ENCODE results near the gene LSG1. TPM values are rescaled to one million over a fixed set of nuclear protein-coding genes. Genes with fewer than 3 reads are reported as not detected.

The LSG1 gene
- total and polyA plus RNA-seq, 9 of the 15 experiments (the other 6 are each of a cell fraction or from before 2014, with no cell fraction given): 14.9 to 73.7 (median 46.7) TPM

DNA sequence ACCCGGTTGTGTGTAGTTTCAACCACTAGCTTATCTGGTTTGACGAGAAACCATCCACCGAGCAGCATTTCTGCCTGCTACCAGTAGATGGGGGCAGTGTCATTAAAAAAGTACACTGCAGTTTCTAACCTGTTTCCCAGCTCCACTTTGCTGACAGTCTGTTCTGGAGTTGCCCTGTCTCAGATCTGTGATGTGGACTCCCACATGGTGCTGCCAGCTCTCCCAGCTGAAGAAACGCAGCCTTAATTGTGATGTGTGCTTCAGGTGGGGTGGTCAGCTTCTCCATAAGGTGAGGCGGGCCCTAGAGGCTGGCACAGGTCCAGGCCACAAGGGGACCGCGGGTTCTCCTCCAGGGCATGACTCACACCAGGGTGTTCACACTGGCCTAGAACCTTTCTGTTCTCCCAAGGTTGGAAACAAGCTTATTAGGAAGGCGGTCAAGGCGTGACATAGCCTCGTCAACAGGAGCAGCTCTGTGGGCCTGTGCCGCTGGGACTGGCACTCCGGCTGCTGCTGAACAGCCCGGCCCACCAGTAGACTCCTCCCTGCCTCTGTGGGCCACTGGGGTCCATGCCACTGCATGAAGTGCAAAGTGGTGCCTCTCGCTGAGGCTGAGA lies 10.8 kb upstream of the LSG1 start (continued):
- TF ChIP-seq, protein P1, sequence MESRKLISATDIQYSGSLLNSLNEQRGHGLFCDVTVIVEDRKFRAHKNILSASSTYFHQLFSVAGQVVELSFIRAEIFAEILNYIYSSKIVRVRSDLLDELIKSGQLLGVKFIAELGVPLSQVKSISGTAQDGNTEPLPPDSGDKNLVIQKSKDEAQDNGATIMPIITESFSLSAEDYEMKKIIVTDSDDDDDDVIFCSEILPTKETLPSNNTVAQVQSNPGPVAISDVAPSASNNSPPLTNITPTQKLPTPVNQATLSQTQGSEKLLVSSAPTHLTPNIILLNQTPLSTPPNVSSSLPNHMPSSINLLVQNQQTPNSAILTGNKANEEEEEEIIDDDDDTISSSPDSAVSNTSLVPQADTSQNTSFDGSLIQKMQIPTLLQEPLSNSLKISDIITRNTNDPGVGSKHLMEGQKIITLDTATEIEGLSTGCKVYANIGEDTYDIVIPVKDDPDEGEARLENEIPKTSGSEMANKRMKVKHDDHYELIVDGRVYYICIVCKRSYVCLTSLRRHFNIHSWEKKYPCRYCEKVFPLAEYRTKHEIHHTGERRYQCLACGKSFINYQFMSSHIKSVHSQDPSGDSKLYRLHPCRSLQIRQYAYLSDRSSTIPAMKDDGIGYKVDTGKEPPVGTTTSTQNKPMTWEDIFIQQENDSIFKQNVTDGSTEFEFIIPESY (CRISPR knock-in tag; IDR thresholded peaks at IDR 0.05): peak; percentile 79
- peak; percentile 94 to 96 for TF ChIP-seq RAD21 (CRISPR knock-in tag; conservative IDR thresholded peaks at IDR 0.05 in 1 of 2, IDR thresholded peaks at IDR 0.05 in 1 of 2)
- TF ChIP-seq, protein P2, sequence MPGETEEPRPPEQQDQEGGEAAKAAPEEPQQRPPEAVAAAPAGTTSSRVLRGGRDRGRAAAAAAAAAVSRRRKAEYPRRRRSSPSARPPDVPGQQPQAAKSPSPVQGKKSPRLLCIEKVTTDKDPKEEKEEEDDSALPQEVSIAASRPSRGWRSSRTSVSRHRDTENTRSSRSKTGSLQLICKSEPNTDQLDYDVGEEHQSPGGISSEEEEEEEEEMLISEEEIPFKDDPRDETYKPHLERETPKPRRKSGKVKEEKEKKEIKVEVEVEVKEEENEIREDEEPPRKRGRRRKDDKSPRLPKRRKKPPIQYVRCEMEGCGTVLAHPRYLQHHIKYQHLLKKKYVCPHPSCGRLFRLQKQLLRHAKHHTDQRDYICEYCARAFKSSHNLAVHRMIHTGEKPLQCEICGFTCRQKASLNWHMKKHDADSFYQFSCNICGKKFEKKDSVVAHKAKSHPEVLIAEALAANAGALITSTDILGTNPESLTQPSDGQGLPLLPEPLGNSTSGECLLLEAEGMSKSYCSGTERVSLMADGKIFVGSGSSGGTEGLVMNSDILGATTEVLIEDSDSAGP (CRISPR knock-in tag; IDR thresholded peaks at IDR 0.05): 0 out of 2 replicates have a peak, but pooled peaks have one; percentile 59
- TF ChIP-seq, protein P3, sequence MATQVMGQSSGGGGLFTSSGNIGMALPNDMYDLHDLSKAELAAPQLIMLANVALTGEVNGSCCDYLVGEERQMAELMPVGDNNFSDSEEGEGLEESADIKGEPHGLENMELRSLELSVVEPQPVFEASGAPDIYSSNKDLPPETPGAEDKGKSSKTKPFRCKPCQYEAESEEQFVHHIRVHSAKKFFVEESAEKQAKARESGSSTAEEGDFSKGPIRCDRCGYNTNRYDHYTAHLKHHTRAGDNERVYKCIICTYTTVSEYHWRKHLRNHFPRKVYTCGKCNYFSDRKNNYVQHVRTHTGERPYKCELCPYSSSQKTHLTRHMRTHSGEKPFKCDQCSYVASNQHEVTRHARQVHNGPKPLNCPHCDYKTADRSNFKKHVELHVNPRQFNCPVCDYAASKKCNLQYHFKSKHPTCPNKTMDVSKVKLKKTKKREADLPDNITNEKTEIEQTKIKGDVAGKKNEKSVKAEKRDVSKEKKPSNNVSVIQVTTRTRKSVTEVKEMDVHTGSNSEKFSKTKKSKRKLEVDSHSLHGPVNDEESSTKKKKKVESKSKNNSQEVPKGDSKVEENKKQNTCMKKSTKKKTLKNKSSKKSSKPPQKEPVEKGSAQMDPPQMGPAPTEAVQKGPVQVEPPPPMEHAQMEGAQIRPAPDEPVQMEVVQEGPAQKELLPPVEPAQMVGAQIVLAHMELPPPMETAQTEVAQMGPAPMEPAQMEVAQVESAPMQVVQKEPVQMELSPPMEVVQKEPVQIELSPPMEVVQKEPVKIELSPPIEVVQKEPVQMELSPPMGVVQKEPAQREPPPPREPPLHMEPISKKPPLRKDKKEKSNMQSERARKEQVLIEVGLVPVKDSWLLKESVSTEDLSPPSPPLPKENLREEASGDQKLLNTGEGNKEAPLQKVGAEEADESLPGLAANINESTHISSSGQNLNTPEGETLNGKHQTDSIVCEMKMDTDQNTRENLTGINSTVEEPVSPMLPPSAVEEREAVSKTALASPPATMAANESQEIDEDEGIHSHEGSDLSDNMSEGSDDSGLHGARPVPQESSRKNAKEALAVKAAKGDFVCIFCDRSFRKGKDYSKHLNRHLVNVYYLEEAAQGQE (IDR thresholded peaks at IDR 0.05; ENCODE audit: borderline replicate concordance): peak; percentile 87
- TF ChIP-seq, protein P3 (CRISPR knock-in tag; IDR thresholded peaks at IDR 0.05; ENCODE audit: low read depth): no peak
- TF ChIP-seq, protein P4, sequence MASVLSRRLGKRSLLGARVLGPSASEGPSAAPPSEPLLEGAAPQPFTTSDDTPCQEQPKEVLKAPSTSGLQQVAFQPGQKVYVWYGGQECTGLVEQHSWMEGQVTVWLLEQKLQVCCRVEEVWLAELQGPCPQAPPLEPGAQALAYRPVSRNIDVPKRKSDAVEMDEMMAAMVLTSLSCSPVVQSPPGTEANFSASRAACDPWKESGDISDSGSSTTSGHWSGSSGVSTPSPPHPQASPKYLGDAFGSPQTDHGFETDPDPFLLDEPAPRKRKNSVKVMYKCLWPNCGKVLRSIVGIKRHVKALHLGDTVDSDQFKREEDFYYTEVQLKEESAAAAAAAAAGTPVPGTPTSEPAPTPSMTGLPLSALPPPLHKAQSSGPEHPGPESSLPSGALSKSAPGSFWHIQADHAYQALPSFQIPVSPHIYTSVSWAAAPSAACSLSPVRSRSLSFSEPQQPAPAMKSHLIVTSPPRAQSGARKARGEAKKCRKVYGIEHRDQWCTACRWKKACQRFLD (CRISPR knock-in tag; IDR thresholded peaks at IDR 0.05): no peak
- TF ChIP-seq HDAC2 (IDR thresholded peaks at IDR 0.05): peak; percentile 6; the same call in 1 of the 2 replicates
- no peak for TF ChIP-seq ATF1 (CRISPR knock-in tag; IDR thresholded peaks at IDR 0.05)
- peak; percentile 56; the same call in 1 of the 2 replicates for TF ChIP-seq ATF1 (tag; IDR thresholded peaks at IDR 0.05)
- TF ChIP-seq TRIM24 (IDR thresholded peaks at IDR 0.05): 0 out of 4 replicates have a peak, but pooled peaks of 1 of the 2 experiments have one; percentile 10
- peak; percentile 66 for TF ChIP-seq JUND (IDR thresholded peaks at IDR 0.05; ENCODE audit: borderline replicate concordance, low read depth, low read length)
- TF ChIP-seq JUND (tag; IDR thresholded peaks at IDR 0.05; ENCODE audit: borderline replicate concordance, low read depth, low read length): peak; percentile 77; the same call in 2 of the 3 replicates
- TF ChIP-seq ESRRA (IDR thresholded peaks at IDR 0.05; ENCODE audit: borderline replicate concordance, low read depth): 0 out of 2 replicates have a peak, but pooled peaks have one; percentile 36
- TF ChIP-seq, protein P5, sequence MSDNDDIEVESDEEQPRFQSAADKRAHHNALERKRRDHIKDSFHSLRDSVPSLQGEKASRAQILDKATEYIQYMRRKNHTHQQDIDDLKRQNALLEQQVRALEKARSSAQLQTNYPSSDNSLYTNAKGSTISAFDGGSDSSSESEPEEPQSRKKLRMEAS (CRISPR knock-in tag; IDR thresholded peaks at IDR 0.05): peak; percentile 19; the same call in 1 of the 2 replicates

Measured in K562 (cell line).